OCI-LY7 (cell line): Measurements from ENCODE around the gene NME7.

Source experiments
- CTCF ChIP-seq: fragments of 200-600 bp; sonication (generic); conservative IDR thresholded peaks from 2 replicates; pipeline ENCODE4 v1.5.1; 2014; ENCODE audit warnings: mild to moderate bottlenecking, antibody characterized with exemption, low read length, moderate library complexity, mixed read lengths
- EZH2phosphoT487 ChIP-seq: fragments of 200-600 bp; sonication (generic); IDR thresholded peaks from 2 replicates; pipeline ENCODE4 v1.6.1; 2018; ENCODE audit warnings: low read depth, borderline replicate concordance, mild to moderate bottlenecking, mixed run types, antibody characterized with exemption, low read length, moderate library complexity, mixed read lengths

GRCh38 chr1:169117599-169117998, 250.0 kb downstream of the NME7 start:
- no peak for TF ChIP-seq CTCF
- TF ChIP-seq EZH2phosphoT487: no peak
